Lower leg skin (tissue), 3 donors: Measurements from ENCODE around the gene ADGRA3.

Experiments used
- POLR2A ChIP-seq, 2 donors: fragments of 450-650 bp; IDR thresholded peaks; one replicate each; pipeline ENCODE4 v1.6.1; 2016 to 2017; ENCODE audit warnings: antibody characterized with exemption in 2 of 2, mild to moderate bottlenecking in 1 of 2, moderate library complexity in 1 of 2
- TF ChIP-seq, protein P1 (sequence below), 3 donors: fragments of 450-650 bp; IDR thresholded peaks; one replicate each; pipeline ENCODE4 v1.5.1; 2016; ENCODE audit warnings: antibody characterized with exemption in 3 of 3, mild to moderate bottlenecking in 3 of 3, moderate library complexity in 2 of 3

GRCh38 chr4:22413471-22413870 lies 102.4 kb downstream of the ADGRA3 start:
- TF ChIP-seq, protein P1, sequence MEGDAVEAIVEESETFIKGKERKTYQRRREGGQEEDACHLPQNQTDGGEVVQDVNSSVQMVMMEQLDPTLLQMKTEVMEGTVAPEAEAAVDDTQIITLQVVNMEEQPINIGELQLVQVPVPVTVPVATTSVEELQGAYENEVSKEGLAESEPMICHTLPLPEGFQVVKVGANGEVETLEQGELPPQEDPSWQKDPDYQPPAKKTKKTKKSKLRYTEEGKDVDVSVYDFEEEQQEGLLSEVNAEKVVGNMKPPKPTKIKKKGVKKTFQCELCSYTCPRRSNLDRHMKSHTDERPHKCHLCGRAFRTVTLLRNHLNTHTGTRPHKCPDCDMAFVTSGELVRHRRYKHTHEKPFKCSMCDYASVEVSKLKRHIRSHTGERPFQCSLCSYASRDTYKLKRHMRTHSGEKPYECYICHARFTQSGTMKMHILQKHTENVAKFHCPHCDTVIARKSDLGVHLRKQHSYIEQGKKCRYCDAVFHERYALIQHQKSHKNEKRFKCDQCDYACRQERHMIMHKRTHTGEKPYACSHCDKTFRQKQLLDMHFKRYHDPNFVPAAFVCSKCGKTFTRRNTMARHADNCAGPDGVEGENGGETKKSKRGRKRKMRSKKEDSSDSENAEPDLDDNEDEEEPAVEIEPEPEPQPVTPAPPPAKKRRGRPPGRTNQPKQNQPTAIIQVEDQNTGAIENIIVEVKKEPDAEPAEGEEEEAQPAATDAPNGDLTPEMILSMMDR (IDR thresholded peaks at IDR 0.05), result no peak
- TF ChIP-seq POLR2A (IDR thresholded peaks at IDR 0.05), result no peak
